HG03342 (cell line): ENCODE results near the gene ZNF346.

ENCODE experiments used
- ATAC-seq: cut with Tn5 transposase; IDR thresholded peaks from one replicate; pipeline ENCODE4 v1.9.1; 2021; ENCODE audit warnings: mild to moderate bottlenecking, moderate library complexity; ENCODE audit not compliant: unreplicated experiment

ZNF346 gene

GRCh38 chr5:177112589-177113220 is 90.2 kb downstream of the ZNF346 start:
- ATAC-seq, result no peak

GRCh38 chr5:177113566-177114424 is 91.3 kb downstream of the ZNF346 start:
- ATAC-seq, result peak; percentile 55

- peak; percentile 70 for ATAC-seq
Observed at GRCh38 chr5:177116631-177117373, 94.3 kb downstream of the ZNF346 start.

GRCh38 chr5:177117441-177118045 is 95.0 kb downstream of the ZNF346 start:
- ATAC-seq, result no peak

- ATAC-seq, result no peak
Observed at GRCh38 chr5:177122566-177122965, 100.1 kb downstream of the ZNF346 start.

- ATAC-seq, result no peak
Observed at GRCh38 chr5:177123789-177124485, 101.4 kb downstream of the ZNF346 start.

GRCh38 chr5:177124486-177124991 is 102.0 kb downstream of the ZNF346 start:
- ATAC-seq, result no peak

GRCh38 chr5:177126771-177127170 is 104.3 kb downstream of the ZNF346 start:
- ATAC-seq, result no peak

GRCh38 chr5:177128551-177128981 is 106.1 kb downstream of the ZNF346 start:
- ATAC-seq, result no peak

GRCh38 chr5:177130211-177131018 is 107.9 kb downstream of the ZNF346 start:
- no peak for ATAC-seq
